Myocyte (in vitro differentiated cells): ENCODE measurements around the gene ERMAP. TPM values are rescaled to one million over a fixed set of nuclear protein-coding genes. Genes with fewer than 3 reads are reported as not detected.
"Not testable (repeated sequence)": the region's sequence is repeated elsewhere in the genome, so short reads cannot be mapped to it uniquely, and the experiment has no call there.

ENCODE experiments used
- DNase-seq: peaks from one replicate; pipeline ENCODE4 v3.0.0-alpha.2; 2012; ENCODE audit warnings: low read depth
- total RNA-seq: library from RNA; depleted of rRNA; stranded (reverse); fragments of >200 nt; gene quantifications from 2 replicates; pipeline ENCODE4 v1.2.3, GENCODE V29; 2014

The ERMAP gene
- total RNA-seq, 1 donor from 2014 or later: 15.9 TPM

DNA sequence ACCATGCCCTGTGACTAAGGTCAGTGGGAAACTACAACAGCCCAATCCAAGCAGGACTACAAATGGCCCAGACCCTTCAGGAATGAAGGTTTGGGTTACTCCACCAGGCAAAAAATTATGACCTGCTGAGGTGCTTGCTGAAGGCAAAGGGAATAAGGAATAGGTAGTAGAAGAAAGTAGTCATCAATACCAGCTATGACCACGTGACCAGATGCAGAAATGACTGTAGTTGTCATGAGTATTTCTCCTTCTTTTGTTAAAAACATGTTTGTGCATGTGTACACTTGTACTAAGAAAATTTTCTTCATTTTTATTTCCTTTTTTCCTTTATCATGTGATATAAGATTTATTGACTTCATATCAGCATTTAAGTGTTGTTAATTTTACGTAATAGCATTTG lies 52.3 kb downstream of the ERMAP start:
- DNase-seq: not testable (repeated sequence)

DNA sequence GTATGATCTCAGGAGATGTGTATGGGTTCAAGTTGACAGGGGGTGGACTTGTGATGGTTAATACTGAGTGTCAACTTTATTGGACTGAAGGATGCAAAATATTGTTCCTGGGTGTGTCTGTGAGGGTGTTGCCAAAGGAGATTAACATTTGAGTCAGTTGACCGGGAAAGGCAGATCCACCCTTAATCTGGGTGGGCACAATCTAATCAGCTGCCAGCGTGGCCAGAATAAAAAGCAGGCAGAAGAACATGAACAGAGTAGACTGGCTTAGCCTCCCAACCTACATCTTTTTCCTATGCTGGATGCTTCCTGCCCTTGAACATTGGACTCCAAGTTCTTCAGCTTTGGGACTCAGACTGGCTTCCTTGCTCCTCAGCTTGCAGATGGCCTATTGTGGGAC lies 52.8 kb downstream of the ERMAP start:
- not testable (repeated sequence) for DNase-seq

DNA sequence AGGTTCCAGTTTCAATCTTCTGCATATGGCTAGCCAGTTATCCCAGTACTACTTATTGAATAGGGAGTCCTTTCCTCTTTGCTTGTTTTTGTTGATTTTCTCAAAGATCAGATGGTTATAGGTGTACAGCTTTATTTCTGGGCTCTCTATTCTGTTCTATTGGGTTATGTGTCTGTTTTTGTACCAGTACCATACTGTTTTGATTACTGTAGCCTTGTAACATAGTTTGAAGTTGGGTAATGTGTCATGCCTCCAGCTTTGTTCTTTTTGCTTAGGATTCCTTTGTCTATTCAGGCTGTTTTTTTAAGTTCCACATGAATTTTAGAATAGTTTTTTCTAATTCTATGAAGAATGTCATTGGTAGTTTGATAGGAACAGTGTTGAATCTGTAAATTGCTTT lies 56.2 kb downstream of the ERMAP start:
- not testable (repeated sequence) for DNase-seq

DNA sequence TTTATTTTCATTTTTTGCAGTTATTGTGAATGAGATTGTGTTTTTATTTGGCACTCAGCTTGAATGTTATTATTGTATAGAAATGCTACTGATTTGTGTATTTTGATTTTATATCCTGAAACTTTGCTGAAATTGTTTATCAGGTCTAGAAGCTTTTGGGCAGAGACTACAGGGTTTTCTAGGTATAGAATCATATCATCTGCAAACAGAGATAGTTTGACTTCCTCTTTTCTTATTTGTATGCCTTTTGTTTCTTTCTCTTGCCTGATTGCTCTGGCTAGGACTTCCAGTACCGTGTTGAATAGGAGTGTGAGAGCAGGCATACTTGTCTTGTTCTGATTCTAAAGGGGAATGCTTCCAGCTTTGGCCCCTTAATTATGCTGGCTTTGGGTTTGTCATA lies 56.7 kb downstream of the ERMAP start:
- no peak for DNase-seq

DNA sequence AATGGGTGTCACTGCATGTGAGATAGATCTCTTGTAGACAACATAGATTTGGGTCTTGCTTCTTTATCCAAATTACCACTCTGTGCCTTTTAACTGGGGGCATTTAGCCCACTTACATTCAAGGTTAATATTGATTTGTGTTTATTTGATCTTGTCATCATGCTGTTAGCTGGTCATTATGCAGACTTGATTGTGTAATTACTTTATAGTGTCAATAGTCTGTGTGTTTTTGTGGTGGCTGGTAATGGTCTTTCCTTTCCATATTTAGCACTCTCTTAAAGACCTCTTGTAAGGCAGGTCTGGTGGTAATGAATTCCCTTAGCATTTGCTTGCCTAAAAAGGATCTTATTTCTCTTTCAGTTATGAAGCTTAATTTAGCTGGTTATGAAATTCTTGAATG lies 59.1 kb downstream of the ERMAP start:
- DNase-seq: no peak

DNA sequence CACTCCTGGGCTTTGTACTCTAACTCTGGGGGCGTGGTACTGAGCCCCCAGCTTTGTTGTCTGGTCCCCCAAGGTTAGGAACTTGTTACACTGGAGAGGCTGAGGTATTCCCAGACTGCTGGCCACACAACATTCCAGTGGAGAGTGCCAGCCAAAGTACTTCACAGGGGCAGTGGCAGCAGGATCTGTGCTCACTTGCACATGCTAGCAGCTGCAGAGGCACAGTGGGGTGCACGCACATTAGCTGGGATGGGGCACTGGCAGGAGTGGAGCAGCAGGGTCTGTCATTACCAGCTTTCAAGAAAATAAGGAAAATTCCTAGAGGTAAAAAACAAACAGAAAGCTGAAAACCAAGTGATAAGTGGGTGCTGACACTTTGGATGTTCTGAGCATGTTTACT lies 60.5 kb downstream of the ERMAP start:
- DNase-seq: peak; percentile 58

DNA sequence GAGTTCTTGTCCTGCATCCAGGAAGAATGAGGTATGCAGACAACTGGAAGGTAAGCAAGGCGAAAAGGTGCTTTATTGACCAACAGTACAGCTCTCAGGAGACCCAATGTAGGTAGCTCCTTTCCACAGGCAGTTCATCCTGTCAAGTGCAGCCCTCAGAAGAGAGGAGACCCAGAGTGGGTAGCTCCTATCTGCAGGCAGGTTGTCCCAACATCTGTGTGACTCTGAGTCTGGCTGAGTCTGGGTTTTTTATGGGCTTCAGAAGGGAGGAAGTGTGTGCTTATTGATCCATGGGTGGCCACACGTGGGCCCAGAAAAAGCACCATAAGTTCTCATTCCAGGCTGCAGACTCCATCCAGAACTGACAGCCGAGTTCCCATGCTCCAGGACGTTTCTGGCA lies 63.5 kb downstream of the ERMAP start:
- DNase-seq: no peak

DNA sequence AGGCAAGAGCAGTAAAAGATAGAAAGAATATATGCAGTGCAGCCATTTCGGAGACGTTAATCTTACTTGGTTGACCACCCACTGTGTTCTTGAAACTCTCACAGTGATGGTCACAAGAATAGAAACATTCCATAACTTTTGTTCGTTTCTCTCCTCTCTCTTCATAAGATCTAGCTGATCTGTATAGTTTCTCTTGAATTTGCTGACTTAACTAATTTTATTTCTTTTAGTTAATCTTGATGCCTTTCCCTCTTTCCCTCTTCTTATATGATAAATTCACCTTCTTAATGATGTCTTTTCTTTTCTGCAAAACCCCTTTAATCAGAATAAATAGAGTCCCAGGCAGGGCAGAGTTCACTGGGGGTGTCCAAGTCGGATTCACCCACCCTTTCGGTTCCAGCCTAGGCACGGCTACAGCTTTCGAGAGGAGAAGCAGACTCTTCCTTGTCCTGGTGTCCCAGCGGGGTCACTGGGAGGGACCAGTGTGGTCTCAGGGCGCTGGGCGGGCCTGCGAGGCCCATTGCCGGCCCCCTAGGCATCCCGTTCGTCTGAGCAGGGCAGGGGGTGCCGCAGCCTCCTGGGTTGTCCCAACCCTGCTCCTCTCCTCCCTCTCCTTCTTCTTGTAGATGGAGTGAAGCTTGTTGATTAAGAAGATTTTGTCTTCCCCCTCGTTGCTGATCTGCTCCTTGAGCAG lies 69.3 kb downstream of the ERMAP start:
- no peak for DNase-seq

DNA sequence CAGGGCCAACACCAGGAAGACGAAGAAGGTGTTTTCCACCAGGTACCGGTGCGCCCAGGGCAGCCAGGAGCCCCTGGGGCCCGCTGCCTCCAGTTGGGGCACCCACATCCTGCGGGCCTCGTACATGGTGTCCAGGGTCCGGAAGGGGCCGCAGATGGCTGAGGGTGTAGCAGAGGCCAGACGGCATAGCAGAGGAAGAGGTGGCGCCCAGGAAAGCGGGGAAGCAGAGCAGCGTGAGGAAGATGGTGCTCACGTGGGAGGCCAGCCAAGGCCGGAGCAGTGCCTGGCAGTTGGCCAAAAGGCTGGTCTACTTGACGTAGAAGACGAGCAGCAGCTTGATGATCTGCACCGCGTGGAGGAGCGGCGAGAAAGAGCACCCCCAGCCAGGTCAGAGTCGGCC lies 69.9 kb downstream of the ERMAP start:
- DNase-seq: no peak

DNA sequence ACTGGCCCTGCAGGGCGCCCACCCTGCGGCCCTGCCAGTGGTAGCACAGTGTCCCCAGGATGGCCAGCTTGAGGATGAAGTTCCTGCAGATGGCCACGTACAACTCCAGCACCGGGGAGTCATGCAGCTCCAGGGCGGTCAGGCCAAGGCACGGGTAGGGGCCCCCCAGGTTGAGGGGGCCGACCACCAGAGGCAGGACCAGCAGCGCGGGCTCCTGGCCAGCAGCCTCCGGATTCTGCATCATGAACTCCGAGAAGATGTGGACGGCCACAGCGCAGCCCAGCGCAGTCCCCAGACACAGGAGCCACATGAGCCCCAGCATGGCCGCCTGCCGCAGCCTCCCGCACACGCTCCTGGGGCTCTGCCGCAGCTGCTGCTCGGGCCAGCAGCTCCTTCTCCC lies 70.4 kb downstream of the ERMAP start:
- no peak for DNase-seq

DNA sequence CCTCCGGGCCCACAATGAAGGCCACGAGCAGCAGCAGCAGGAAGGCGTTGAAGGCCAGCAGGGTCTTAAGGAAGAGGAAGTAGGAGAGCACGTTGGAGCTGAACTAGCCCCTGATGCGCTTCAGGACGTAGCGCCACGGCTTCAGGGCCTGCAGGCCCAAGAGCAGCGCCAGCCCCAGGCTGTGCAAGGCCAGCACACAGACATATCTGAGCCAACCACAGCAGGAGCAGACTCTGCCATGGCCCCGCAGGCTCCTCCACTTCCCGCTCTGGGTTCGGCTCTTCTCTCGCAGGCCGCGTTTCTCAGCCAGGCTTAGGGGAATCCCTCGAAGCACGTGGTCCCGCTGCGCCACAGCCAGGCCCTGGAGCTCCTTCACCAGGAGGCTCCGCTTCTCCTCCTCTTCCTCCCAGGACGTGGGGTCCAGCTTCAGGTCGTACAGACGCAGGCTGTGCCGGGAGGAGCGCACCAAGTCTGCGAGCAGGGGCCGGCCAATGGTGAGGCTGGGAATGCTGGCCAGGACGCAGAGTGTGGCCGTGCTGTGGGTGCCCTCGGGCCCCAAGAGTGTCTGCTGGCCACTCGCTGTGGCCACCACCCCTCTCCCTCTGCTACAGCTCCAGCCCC lies 71.2 kb downstream of the ERMAP start:
- no peak for DNase-seq

DNA sequence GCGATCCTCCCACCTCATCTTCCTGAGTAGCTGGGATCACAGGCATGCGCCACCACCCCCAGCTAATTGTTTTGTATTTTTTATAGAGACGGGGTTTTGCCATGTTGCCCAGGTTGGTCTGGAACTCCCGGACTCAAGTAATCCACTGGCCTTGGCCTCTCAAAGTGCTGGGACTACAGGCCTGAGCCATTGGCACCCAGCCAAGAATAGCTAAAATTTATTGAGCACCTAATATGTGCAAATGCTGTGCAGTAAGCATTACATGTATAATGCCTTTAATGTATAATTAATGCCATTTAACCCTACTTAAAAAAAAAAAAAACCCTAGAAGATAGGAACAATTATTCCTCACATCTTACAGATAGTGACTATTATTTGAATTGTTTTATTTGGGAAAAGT lies 72.3 kb downstream of the ERMAP start:
- no peak for DNase-seq

DNA sequence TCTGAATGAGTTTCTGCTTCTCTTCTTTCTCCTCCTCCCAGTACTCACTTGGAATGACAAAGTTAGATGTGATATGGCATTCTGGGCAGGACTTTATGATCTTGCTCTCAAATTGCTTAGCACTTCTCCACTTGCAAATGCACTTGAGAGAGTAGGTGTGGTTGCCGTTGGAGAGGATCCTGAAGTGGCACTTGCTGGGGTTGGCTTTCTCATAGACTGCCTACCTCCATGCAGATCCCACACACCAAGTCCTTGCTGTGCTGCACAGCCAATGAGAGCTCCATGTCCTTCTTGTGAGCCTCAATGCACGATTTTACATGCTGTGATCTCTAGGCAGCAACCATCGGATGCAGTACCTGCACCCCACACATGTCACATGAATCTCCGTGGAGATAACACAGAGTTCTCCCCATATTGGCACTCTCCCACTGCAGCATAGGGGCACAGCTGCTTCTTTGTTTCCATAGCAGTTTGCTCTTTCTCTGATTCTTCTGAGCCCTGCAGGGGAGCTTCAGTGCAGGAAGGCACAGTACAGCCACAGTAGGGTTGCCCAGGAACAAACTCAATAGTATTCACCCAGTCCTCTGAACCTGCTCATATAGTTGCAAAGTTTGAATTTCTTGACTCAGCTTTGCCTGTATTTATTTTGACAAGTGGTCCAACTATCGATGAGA lies 74.7 kb downstream of the ERMAP start:
- no peak for DNase-seq

Other genes with a start within 250 kb of the ERMAP start
- gene PPIH, start 158.7 kb upstream of the ERMAP start, total RNA-seq: 24.3 and 42.2 TPM in 2 replicates
- gene YBX1, start 134.7 kb upstream of the ERMAP start, total RNA-seq: 958 and 1,013 TPM in 2 replicates
- not detected in 2 replicates for gene CLDN19, start 76.9 kb upstream of the ERMAP start, total RNA-seq
- gene P3H1, start 50.1 kb upstream of the ERMAP start, total RNA-seq: 53.0 and 57.3 TPM in 2 replicates
- gene C1orf50, start 49.9 kb upstream of the ERMAP start, total RNA-seq: 7.9 and 12.5 TPM in 2 replicates
- gene TMEM269, start 32.1 kb upstream of the ERMAP start, total RNA-seq: 0.03 and 0.05 TPM in 2 replicates
- gene SVBP, start 275 bp downstream of the ERMAP start, total RNA-seq: 30.7 and 33.6 TPM in 2 replicates
- 10.8 and 11.1 TPM in 2 replicates for gene ZNF691, start 29.5 kb downstream of the ERMAP start, total RNA-seq
- 146 and 164 TPM in 2 replicates for gene SLC2A1, start 141.7 kb downstream of the ERMAP start, total RNA-seq